22Rv1 (cell line): ENCODE results near the gene FAM50A.

Experiments
- H3K27ac ChIP-seq: fragments of 450-650 bp; 2 replicates; pipeline ENCODE4 v1.5.1; 2017
- ZFX ChIP-seq: fragments of 450-650 bp; IDR thresholded peaks from 2 replicates; pipeline ENCODE4 v1.6.1; 2017; ENCODE audit warnings: antibody characterized with exemption, borderline replicate concordance
- TF ChIP-seq, protein P1 (sequence below): fragments of 450-650 bp; IDR thresholded peaks from 2 replicates; pipeline ENCODE4 v1.5.1; 2017; ENCODE audit warnings: mild to moderate bottlenecking

Gene FAM50A

DNA sequence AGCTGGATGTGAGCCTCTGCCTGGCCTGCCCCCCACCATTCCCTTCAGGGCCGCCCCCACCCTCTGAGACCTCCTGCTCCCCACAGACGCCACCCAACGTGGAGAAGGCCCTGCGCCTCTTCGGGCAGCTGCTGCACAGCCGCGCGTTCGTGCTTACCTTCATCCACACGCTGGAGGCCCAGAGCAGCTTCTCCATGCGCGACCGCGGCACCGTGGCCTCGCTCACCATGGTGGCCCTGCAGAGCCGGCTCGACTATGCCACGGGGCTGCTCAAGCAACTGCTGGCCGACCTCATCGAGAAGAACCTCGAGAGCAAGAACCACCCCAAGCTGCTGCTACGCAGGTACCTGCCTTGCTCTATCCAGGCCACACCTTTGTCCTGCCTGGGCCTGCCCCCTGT lies 24.3 kb downstream of the FAM50A start:
- no peak for TF ChIP-seq ZFX
- TF ChIP-seq, protein P1, sequence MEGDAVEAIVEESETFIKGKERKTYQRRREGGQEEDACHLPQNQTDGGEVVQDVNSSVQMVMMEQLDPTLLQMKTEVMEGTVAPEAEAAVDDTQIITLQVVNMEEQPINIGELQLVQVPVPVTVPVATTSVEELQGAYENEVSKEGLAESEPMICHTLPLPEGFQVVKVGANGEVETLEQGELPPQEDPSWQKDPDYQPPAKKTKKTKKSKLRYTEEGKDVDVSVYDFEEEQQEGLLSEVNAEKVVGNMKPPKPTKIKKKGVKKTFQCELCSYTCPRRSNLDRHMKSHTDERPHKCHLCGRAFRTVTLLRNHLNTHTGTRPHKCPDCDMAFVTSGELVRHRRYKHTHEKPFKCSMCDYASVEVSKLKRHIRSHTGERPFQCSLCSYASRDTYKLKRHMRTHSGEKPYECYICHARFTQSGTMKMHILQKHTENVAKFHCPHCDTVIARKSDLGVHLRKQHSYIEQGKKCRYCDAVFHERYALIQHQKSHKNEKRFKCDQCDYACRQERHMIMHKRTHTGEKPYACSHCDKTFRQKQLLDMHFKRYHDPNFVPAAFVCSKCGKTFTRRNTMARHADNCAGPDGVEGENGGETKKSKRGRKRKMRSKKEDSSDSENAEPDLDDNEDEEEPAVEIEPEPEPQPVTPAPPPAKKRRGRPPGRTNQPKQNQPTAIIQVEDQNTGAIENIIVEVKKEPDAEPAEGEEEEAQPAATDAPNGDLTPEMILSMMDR: no peak
- H3K27ac ChIP-seq: no peak overlapping the region

DNA sequence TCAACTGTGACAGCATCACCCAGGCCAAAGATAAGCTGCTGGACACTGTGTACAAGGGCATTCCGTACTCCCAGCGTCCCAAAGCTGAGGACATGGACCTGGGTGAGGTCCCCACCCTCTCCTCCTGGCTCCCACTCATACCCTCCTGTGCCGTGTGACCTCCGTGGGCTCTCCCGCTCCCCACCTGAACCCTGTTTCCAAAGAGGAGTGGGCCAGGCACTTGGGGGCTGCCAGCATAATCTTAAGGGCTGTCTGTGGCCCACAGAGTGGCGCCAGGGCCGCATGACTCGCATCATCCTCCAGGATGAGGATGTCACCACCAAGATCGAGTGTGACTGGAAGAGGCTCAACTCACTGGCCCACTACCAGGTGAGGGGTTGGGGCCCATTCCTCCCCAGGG lies 25.2 kb downstream of the FAM50A start:
- TF ChIP-seq ZFX: no peak
- TF ChIP-seq, protein P1: no peak
- H3K27ac ChIP-seq: no peak overlapping the region

GRCh38 chrX:154469880-154470279 lies 25.9 kb downstream of the FAM50A start:
- TF ChIP-seq ZFX: no peak
- TF ChIP-seq, protein P1: no peak
- H3K27ac ChIP-seq: no peak overlapping the region

DNA sequence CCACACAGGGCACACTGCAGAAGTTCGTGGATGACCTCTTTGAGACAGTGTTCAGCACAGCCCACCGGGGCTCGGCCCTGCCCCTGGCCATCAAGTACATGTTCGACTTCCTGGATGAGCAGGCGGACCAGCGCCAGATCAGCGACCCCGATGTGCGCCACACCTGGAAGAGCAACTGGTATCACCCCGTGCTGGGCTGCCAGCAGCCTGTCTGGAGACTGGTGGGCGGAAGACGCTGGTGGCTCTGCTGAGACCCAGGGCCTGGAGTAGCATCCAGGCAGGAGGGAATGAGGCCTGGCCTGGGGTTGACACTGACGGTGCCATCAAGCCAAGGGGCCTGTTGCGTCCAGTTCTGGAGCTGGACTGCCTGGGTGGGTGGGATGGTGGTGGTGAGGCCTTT lies 26.5 kb downstream of the FAM50A start:
- no peak for TF ChIP-seq ZFX
- TF ChIP-seq, protein P1: no peak
- no peak overlapping the region for H3K27ac ChIP-seq

GRCh38 chrX:154470914-154471568 lies 27.1 kb downstream of the FAM50A start:
- H3K27ac ChIP-seq: no peak overlapping the region
- no peak for TF ChIP-seq ZFX
- TF ChIP-seq, protein P1: no peak

DNA sequence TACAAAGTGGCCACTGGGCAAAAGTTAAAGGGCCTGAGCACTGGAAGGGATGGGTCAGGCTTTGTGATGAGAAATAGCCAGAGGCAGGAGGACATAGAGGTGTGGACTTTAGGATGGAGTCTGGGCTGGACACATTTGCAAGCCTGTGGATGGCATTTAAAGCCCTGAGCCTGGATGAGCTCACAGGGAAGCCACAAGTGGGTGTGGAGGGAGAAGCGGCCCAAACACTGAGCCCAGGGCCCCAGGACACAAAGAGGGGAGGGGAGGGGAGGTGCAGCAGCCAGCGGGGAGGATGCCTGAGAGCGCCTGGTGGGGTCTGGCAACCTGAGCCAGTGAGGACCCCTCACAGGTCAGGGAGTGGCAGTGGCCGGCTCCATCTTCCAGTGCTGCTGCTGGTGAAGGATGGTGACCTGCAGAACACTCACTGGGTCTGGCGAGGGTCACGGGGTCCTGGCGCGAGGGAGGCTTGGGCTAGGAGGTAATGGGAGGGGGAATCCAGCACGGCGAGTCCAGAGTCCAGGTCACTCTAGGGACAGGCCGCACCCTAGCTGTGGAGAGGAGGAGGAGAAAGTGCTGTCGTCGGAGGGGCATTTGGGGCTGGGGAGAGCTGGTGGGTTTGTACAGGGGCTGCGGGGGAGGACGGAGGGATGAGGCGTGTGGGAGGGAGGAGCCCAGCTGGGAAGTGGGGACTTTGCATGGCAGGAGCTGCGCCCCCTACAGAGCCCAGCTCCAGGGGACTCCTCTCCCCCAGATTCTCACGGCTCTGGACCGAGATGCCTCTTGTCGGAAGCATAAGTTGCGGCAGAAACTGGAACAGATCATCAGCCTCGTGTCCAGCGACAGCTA lies 28.1 kb downstream of the FAM50A start:
- no peak for TF ChIP-seq ZFX
- TF ChIP-seq, protein P1: no peak
- H3K27ac ChIP-seq: no peak overlapping the region
